ENCODE results near the gene PRG2. TPM values are rescaled to one million over a fixed set of nuclear protein-coding genes. Genes with fewer than 3 reads are reported as not detected.

The PRG2 gene
- total RNA-seq, 1 experiment from 2014 or later = not detected

DNA sequence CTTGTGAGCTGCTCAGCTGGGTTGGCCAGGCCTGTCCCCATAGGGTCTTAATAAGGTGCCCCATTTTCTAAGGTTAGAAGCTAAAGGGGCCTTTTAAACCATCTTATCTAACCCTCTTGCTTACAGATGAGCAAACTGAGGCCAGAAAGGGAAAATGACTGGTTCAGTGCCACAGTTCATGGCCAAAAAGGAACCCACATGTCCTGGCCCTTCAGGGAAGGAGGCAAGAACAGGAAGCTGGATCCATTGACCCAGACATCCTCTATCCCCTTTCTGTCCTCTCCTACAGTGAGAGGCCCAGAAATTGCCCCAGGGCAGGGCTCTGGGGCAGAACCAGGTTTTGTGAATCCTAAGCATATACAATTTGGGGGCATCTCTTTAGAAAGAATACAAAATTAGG is 19.5 kb downstream of the PRG2 start:
- H3K9me2 ChIP-seq (replicated peaks; ENCODE audit: low read length) = no peaks in the 10 kb centered on the region
- no peaks in the 10 kb centered on the region for H3K27me3 ChIP-seq (ENCODE audit: low read length)
- H3K4me2 ChIP-seq (ENCODE audit: low read length) = no peak overlapping the region
- DNase-seq (no peak), ATAC-seq (no peak)
- BruUV-seq (replicated peaks) = no TSS peak
- H4K20me1 ChIP-seq (ENCODE audit: low read length) = no peaks in the 10 kb centered on the region
- intact Hi-C loops (cut with micrococcal nuclease) = no loop called here
- no peak overlapping the region for H3K27ac ChIP-seq (ENCODE audit: low read length)
- H3K4me3 ChIP-seq (ENCODE audit: low read length) = no peak overlapping the region
- no peaks in the 10 kb centered on the region for H3K9me3 ChIP-seq (ENCODE audit: low read length)
- TF ChIP-seq EZH2phosphoT487 (IDR thresholded peaks at IDR 0.05; ENCODE audit: borderline replicate concordance, low read length) = no peak
- no peak for TF ChIP-seq EZH2 (IDR thresholded peaks at IDR 0.05; ENCODE audit: low read length, unreplicated experiment)
- POLR2A ChIA-PET (ENCODE audit: unreplicated experiment) = no interaction called here
- no peaks in the 10 kb centered on the region for H3K36me3 ChIP-seq (ENCODE audit: low read depth, low read length)
- CTCF ChIA-PET = no interaction called here
- H3K4me1 ChIP-seq (ENCODE audit: insufficient read depth, low read length) = peaks cover 7% of the 10 kb centered on the region; the same call in 1 of the 2 replicates
- no peaks in the 10 kb centered on the region for H3K79me2 ChIP-seq (ENCODE audit: low read length)
- H3F3A ChIP-seq (ENCODE audit: low read length, unreplicated experiment) = no peaks in the 10 kb centered on the region
- H3K9ac ChIP-seq (ENCODE audit: low read length) = no peak overlapping the region
- H2AFZ ChIP-seq (ENCODE audit: low read length) = no peak overlapping the region

GRCh38 chr11:57370251-57370650 is 20.2 kb downstream of the PRG2 start:
- CTCF ChIA-PET = no interaction called here
- Histone ChIP-seq H3F3A (ENCODE audit: low read length, unreplicated experiment) (no peaks in the 10 kb centered on the region), H3K4me2 (ENCODE audit: low read length) (no peak overlapping the region), H3K36me3 (ENCODE audit: low read depth, low read length) (no peaks in the 10 kb centered on the region), H3K79me2 (ENCODE audit: low read length) (no peaks in the 10 kb centered on the region), H3K9me2 (replicated peaks; ENCODE audit: low read length) (no peaks in the 10 kb centered on the region), H2AFZ (ENCODE audit: low read length) (no peak overlapping the region), H3K27me3 (ENCODE audit: low read length) (0 out of 2 replicates have a peak, but pooled peaks cover 4% of the 10 kb centered on the region), H3K27ac (ENCODE audit: low read length) (no peak overlapping the region), H4K20me1 (ENCODE audit: low read length) (no peaks in the 10 kb centered on the region), H3K9me3 (ENCODE audit: low read length) (no peaks in the 10 kb centered on the region), H3K4me3 (ENCODE audit: low read length) (no peak overlapping the region), H3K9ac (ENCODE audit: low read length) (no peak overlapping the region), H3K4me1 (ENCODE audit: insufficient read depth, low read length) (peaks cover 7% of the 10 kb centered on the region; the same call in 1 of the 2 replicates)
- DNase-seq = peak; percentile 61
- ATAC-seq = no peak
- no peak for TF ChIP-seq EZH2phosphoT487 (IDR thresholded peaks at IDR 0.05; ENCODE audit: borderline replicate concordance, low read length)
- no peak for TF ChIP-seq CTCF (conservative IDR thresholded peaks at IDR 0.05; ENCODE audit: low read depth, low read length)
- TF ChIP-seq EZH2 (IDR thresholded peaks at IDR 0.05; ENCODE audit: low read length, unreplicated experiment) = no peak
- intact Hi-C loops (cut with micrococcal nuclease) = no loop called here
- no TSS peak for BruUV-seq (replicated peaks)
- POLR2A ChIA-PET (ENCODE audit: unreplicated experiment) = no interaction called here

GRCh38 chr11:57368845-57369232 is 21.6 kb downstream of the PRG2 start:
- ChIA-PET POLR2A (ENCODE audit: unreplicated experiment) (no interaction called here), CTCF (no interaction called here)
- DNase-seq (no peak), ATAC-seq (no peak)
- Histone ChIP-seq H3K79me2 (ENCODE audit: low read length) (no peaks in the 10 kb centered on the region), H3K27me3 (ENCODE audit: low read length) (0 out of 2 replicates have a peak, but pooled peaks cover 7% of the 10 kb centered on the region), H3K4me3 (ENCODE audit: low read length) (no peak overlapping the region), H3K4me2 (ENCODE audit: low read length) (no peak overlapping the region), H2AFZ (ENCODE audit: low read length) (no peak overlapping the region), H3K36me3 (ENCODE audit: low read depth, low read length) (no peaks in the 10 kb centered on the region), H3K9me3 (ENCODE audit: low read length) (no peaks in the 10 kb centered on the region), H4K20me1 (ENCODE audit: low read length) (no peaks in the 10 kb centered on the region), H3F3A (ENCODE audit: low read length, unreplicated experiment) (no peaks in the 10 kb centered on the region), H3K9me2 (replicated peaks; ENCODE audit: low read length) (no peaks in the 10 kb centered on the region), H3K9ac (ENCODE audit: low read length) (no peak overlapping the region), H3K27ac (ENCODE audit: low read length) (no peak overlapping the region), H3K4me1 (ENCODE audit: insufficient read depth, low read length) (peaks cover 7% of the 10 kb centered on the region; the same call in 1 of the 2 replicates)
- BruUV-seq (replicated peaks) = no TSS peak
- TF ChIP-seq EZH2 (IDR thresholded peaks at IDR 0.05; ENCODE audit: low read length, unreplicated experiment) = no peak
- intact Hi-C loops (cut with micrococcal nuclease) = no loop called here
